OCI-LY7 (cell line): ENCODE results near the gene ME1. TPM values are rescaled to one million over a fixed set of nuclear protein-coding genes. Genes with fewer than 3 reads are reported as not detected.

Experiments
- BruUV-seq: library from RNA; stranded (reverse); fragments of 400-500 nt; replicated peaks from 2 replicates; lab custom pipeline; 2021; lab: Mats Ljungman, UMichigan
- CTCF ChIA-PET: fragments of 300-600 bp; sonication (Branson Sonifier 250); formaldehyde crosslinking; loops from one replicate; lab custom pipeline; 2022; ENCODE audit warnings: antibody characterized with exemption; ENCODE audit not compliant: unreplicated experiment; lab: Charles Lee
- POLR2A ChIA-PET: fragments of 300-600 bp; sonication (Branson Sonifier 250); formaldehyde crosslinking; loops from one replicate; lab custom pipeline; 2022; ENCODE audit warnings: antibody characterized with exemption; lab: Charles Lee
- DNase-seq: peaks from one replicate; pipeline ENCODE4 v3.0.0-alpha.2; 2015; ENCODE audit warnings: low spot score
- H2AFZ ChIP-seq: fragments of 200-600 bp; sonication (generic), shearing (Covaris generic); 2 replicates; pipeline ENCODE4 v1.6.1; 2014; ENCODE audit warnings: mild to moderate bottlenecking, antibody characterized with exemption, low read length, moderate library complexity
- H3K27ac ChIP-seq: fragments of 200-600 bp; sonication (generic); 2 replicates; pipeline ENCODE4 v1.5.1; 2014; ENCODE audit warnings: mixed run types, low read depth, mild to moderate bottlenecking, moderate library complexity, low read length, inconsistent platforms; ENCODE audit not compliant: poor library complexity, severe bottlenecking
- H3K36me3 ChIP-seq: fragments of 200-600 bp; sonication (generic); 2 replicates; pipeline ENCODE4 v1.6.1; 2014; ENCODE audit warnings: mild to moderate bottlenecking, antibody characterized with exemption, low read length, moderate library complexity, mixed read lengths; ENCODE audit not compliant: insufficient read depth
- H3K4me1 ChIP-seq: fragments of 200-600 bp; sonication (generic); 2 replicates; pipeline ENCODE4 v1.5.1; 2014; ENCODE audit warnings: mild to moderate bottlenecking, low read length; ENCODE audit not compliant: insufficient read depth, poor library complexity, severe bottlenecking
- H3K4me2 ChIP-seq: fragments of 200-600 bp; sonication (generic); 2 replicates; pipeline ENCODE4 v1.6.1; 2014; ENCODE audit warnings: mild to moderate bottlenecking, low read length
- H3K4me3 ChIP-seq: fragments of 200-600 bp; sonication (generic); 2 replicates; pipeline ENCODE4 v1.5.1; 2014; ENCODE audit warnings: mild to moderate bottlenecking, low read depth, low read length; ENCODE audit not compliant: poor library complexity, severe bottlenecking
- H3K79me2 ChIP-seq: fragments of 200-600 bp; sonication (generic); 2 replicates; pipeline ENCODE4 v1.6.1; 2016; ENCODE audit warnings: low read depth, mild to moderate bottlenecking, low read length, moderate library complexity, mixed read lengths; ENCODE audit not compliant: insufficient read depth
- H3K9me2 ChIP-seq: fragments of 200-600 bp; sonication (generic); 2 replicates; pipeline ENCODE4 v1.6.1; 2016; ENCODE audit warnings: mild to moderate bottlenecking, low read length, mixed read lengths; ENCODE audit not compliant: insufficient read depth
- H3K9me3 ChIP-seq: fragments of 200-600 bp; sonication (generic); 2 replicates; pipeline ENCODE4 v1.6.1; 2014; ENCODE audit warnings: mild to moderate bottlenecking, mixed run types, low read length, mixed read lengths
- H4K20me1 ChIP-seq: fragments of 200-600 bp; sonication (generic); 2 replicates; pipeline ENCODE4 v1.6.1; 2014; ENCODE audit warnings: mild to moderate bottlenecking, antibody characterized with exemption, low read length, moderate library complexity, mixed read lengths; ENCODE audit not compliant: insufficient read depth
- EZH2phosphoT487 ChIP-seq: fragments of 200-600 bp; sonication (generic); IDR thresholded peaks from 2 replicates; pipeline ENCODE4 v1.6.1; 2018; ENCODE audit warnings: low read depth, borderline replicate concordance, mild to moderate bottlenecking, mixed run types, antibody characterized with exemption, low read length, moderate library complexity, mixed read lengths
- intact Hi-C: fragments of 100-400 bp; cut with micrococcal nuclease; formaldehyde crosslinking; loops from one replicate; pipeline ENCODE4 v1.10.0; 2022; ENCODE audit not compliant: unreplicated experiment
- total RNA-seq, 2 experiments: library from RNA; depleted of rRNA in 1 of 2; stranded (reverse); fragments of >200 nt in 1 of 2; shearing (Covaris generic) in 1 of 2; gene quantifications; 2 replicates each; pipeline ENCODE4 v1.2.3, GENCODE V29; 2014 to 2022
- TF ChIP-seq, protein P1 (sequence below): fragments of 200-600 bp; sonication (generic); conservative IDR thresholded peaks from 2 replicates; pipeline ENCODE4 v1.5.1; 2014; ENCODE audit warnings: mild to moderate bottlenecking, antibody characterized with exemption, low read length, moderate library complexity, mixed read lengths

ME1 gene
- total RNA-seq, 2 experiments from 2014 or later: not detected

DNA sequence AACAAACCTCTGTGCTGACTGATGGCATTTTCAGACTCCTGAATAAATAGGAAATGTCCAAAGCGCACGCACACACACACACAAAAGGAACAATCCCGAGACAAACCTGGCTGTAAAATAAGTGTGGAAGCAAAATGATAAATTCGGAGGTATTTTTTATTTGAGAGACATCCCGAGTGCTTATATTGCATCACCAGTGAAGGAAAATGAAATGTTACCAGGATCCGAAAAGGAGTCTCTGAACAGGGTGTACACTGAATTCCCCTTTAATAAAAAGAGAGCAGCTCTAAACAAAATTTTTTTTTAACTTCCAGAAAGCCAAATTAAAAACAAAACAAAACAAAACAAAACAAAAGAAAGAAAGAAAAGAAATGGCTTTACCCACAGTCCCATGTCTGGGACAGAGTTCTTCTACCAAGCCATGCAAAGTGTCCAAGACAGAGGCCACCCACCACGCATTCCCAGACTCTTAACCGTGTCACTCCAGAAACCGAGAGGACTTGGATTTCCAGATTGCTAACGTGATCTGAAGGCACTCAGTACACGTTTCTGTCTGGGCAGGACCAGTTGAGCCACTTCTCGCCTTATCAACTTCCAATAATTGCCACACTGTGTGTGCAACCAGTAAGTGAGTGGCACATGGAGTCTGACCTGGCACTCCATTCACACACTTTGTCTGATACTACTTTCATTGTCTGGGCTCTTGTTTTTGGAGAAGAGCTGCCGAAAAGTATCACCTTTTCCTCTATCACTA is 817 bp downstream of the ME1 start:
- Histone ChIP-seq H3K4me2 (no peak overlapping the region), H3K27ac (no peak overlapping the region), H3K9me2 (no peaks in the 10 kb centered on the region), H3K9me3 (no peaks in the 10 kb centered on the region), H3K4me1 (no peaks in the 10 kb centered on the region), H4K20me1 (no peaks in the 10 kb centered on the region), H3K36me3 (no peaks in the 10 kb centered on the region), H3K4me3 (no peak overlapping the region), H3K79me2 (no peaks in the 10 kb centered on the region), H2AFZ (no peak overlapping the region)
- BruUV-seq: no TSS peak
- TF ChIP-seq EZH2phosphoT487: no peak
- TF ChIP-seq, protein P1, sequence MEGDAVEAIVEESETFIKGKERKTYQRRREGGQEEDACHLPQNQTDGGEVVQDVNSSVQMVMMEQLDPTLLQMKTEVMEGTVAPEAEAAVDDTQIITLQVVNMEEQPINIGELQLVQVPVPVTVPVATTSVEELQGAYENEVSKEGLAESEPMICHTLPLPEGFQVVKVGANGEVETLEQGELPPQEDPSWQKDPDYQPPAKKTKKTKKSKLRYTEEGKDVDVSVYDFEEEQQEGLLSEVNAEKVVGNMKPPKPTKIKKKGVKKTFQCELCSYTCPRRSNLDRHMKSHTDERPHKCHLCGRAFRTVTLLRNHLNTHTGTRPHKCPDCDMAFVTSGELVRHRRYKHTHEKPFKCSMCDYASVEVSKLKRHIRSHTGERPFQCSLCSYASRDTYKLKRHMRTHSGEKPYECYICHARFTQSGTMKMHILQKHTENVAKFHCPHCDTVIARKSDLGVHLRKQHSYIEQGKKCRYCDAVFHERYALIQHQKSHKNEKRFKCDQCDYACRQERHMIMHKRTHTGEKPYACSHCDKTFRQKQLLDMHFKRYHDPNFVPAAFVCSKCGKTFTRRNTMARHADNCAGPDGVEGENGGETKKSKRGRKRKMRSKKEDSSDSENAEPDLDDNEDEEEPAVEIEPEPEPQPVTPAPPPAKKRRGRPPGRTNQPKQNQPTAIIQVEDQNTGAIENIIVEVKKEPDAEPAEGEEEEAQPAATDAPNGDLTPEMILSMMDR: no peak
- intact Hi-C loops: no loop called here
- no peak for DNase-seq
- ChIA-PET POLR2A (no interaction called here), CTCF (no interaction called here)

DNA sequence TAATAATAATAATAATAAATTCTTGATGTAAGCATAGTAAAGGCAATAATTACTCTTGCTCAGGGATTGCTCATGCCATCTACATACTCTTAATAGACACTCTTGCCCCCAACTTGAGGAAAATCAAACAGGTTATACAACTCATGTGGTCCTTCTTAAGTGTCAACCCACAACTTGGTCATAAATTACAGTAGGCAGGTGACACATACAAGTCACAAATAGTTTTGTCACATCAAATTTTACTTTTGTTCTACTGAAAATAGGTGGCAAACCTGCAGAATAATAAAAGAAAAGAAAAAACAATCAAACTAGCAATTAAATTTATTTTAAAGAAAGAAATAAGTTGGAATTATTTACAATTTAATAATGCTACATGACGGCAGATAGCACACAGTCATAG is 1.6 kb downstream of the ME1 start:
- Histone ChIP-seq H3K4me3 (no peak overlapping the region), H3K4me1 (no peaks in the 10 kb centered on the region), H4K20me1 (no peaks in the 10 kb centered on the region), H3K9me2 (no peaks in the 10 kb centered on the region), H3K36me3 (no peaks in the 10 kb centered on the region), H3K9me3 (peaks cover 7% of the 10 kb centered on the region; the same call in 1 of the 2 replicates), H3K4me2 (no peak overlapping the region), H3K79me2 (no peaks in the 10 kb centered on the region), H2AFZ (no peak overlapping the region), H3K27ac (no peak overlapping the region)
- BruUV-seq: no TSS peak
- TF ChIP-seq, protein P1: no peak
- no peak for TF ChIP-seq EZH2phosphoT487
- ChIA-PET POLR2A (no interaction called here), CTCF (no interaction called here)
- intact Hi-C loops: no loop called here
- DNase-seq: no peak

- ChIA-PET POLR2A (no interaction called here), CTCF (no interaction called here)
These were observed 6.3 kb downstream of the ME1 start for GRCh38 chr6:83424392-83425018.

More at GRCh38 chr6:83424392-83425018, 6.3 kb downstream of the ME1 start:
- TF ChIP-seq, protein P1: no peak
- TF ChIP-seq EZH2phosphoT487: no peak
- H3K79me2 ChIP-seq: no peaks in the 10 kb centered on the region
- peaks cover 8% of the 10 kb centered on the region; the same call in 1 of the 2 replicates for H3K9me3 ChIP-seq
- DNase-seq: no peak
- no peaks in the 10 kb centered on the region for H3K9me2 ChIP-seq
- intact Hi-C loops: no loop called here
- no peak overlapping the region for H3K4me2 ChIP-seq
- H3K4me1 ChIP-seq: no peaks in the 10 kb centered on the region
- H2AFZ ChIP-seq: no peak overlapping the region
- no peak overlapping the region for H3K27ac ChIP-seq
- H4K20me1 ChIP-seq: no peaks in the 10 kb centered on the region
- H3K36me3 ChIP-seq: no peaks in the 10 kb centered on the region
- H3K4me3 ChIP-seq: no peak overlapping the region
- no TSS peak for BruUV-seq
